Stimulated activated CD8-positive, alpha-beta memory T cell treated with anti-CD3 and anti-CD28 coated beads, Interleukin-7, amount 100 ng/mL, for 4 hours (primary cell): ENCODE measurements around the gene FCER1A.

Experiments used
- DNase-seq, 2 donors: peaks; one replicate each; pipeline ENCODE4 v3.0.0-alpha.2; 2020; ENCODE audit warnings: low read depth in 2 of 2

The FCER1A gene

GRCh38 chr1:159302095-159302494, at the start of gene FCER1A:
TSS of gene FCER1A (plus strand) at chr1:159302336. CDS start at chr1:159302365, 29 bp downstream.
- DNase-seq: no peak

GRCh38 chr1:159261311-159261710, 40.8 kb upstream of the FCER1A start:
- DNase-seq: no peak

- no peak for DNase-seq
Observed at GRCh38 chr1:159261721-159262494, 40.2 kb upstream of the FCER1A start.

- DNase-seq: no peak
Observed at GRCh38 chr1:159266832-159267231, 35.3 kb upstream of the FCER1A start.

- no peak for DNase-seq
Observed at GRCh38 chr1:159274631-159275030, 27.5 kb upstream of the FCER1A start.

- DNase-seq: no peak
Observed at GRCh38 chr1:159275891-159276290, 26.2 kb upstream of the FCER1A start.

- no peak for DNase-seq
Observed at GRCh38 chr1:159279773-159280172, 22.4 kb upstream of the FCER1A start.

GRCh38 chr1:159282118-159282517, 20.0 kb upstream of the FCER1A start:
- DNase-seq: no peak

GRCh38 chr1:159289060-159289459, 13.1 kb upstream of the FCER1A start:
- no peak for DNase-seq

GRCh38 chr1:159291424-159291823, 10.7 kb upstream of the FCER1A start:
- no peak for DNase-seq

- DNase-seq: no peak
Observed at GRCh38 chr1:159296706-159297375, 5.3 kb upstream of the FCER1A start.

- DNase-seq: no peak
Observed at GRCh38 chr1:159300146-159300545, 2.0 kb upstream of the FCER1A start.

- DNase-seq: no peak
Observed at GRCh38 chr1:159307346-159308020, 5.3 kb downstream of the FCER1A start.

GRCh38 chr1:159311679-159312078, 9.5 kb downstream of the FCER1A start:
- no peak for DNase-seq

- DNase-seq: no peak
Observed at GRCh38 chr1:159315381-159315780, 13.2 kb downstream of the FCER1A start.

- DNase-seq: no peak
Observed at GRCh38 chr1:159318784-159319551, 16.8 kb downstream of the FCER1A start.

GRCh38 chr1:159334797-159335196, 32.7 kb downstream of the FCER1A start:
- DNase-seq: no peak

- no peak for DNase-seq
Observed at GRCh38 chr1:159338018-159338417, 35.9 kb downstream of the FCER1A start.

- no peak for DNase-seq
Observed at GRCh38 chr1:159339536-159339935, 37.4 kb downstream of the FCER1A start.

GRCh38 chr1:159341736-159342135, 39.6 kb downstream of the FCER1A start:
- no peak for DNase-seq

GRCh38 chr1:159342761-159343425, 40.8 kb downstream of the FCER1A start:
- no peak for DNase-seq
